Spleen (tissue), 11 donors: ENCODE data around the gene STK26. TPM values are rescaled to one million over a fixed set of nuclear protein-coding genes. Genes with fewer than 3 reads are reported as not detected.

Experiments
- DNase-seq: peaks from one replicate; pipeline ENCODE4 v3.0.0-alpha.2; 2020
- H3K27ac ChIP-seq, 8 donors: fragments of 200-600 bp; sonication (generic) in 7 of 8; 1 replicate in 4 of 8; 2 replicates in 4 of 8; pipeline versions ENCODE4 v1.5.0 to v1.8.0; 2016 to 2021; ENCODE audit warnings: inconsistent platforms in 4 of 8, mild to moderate bottlenecking in 4 of 8, moderate library complexity in 1 of 8
- H3K27me3 ChIP-seq, 7 donors: fragments of 200-600 bp; sonication (generic) in 6 of 7; replicated peaks in 1 of 7; 1 replicate in 4 of 7; 2 replicates in 3 of 7; pipeline versions ENCODE4 v1.5.0 to v1.8.0; 2016 to 2021; ENCODE audit warnings: inconsistent platforms in 3 of 7, mild to moderate bottlenecking in 1 of 7
- H3K36me3 ChIP-seq, 6 donors: fragments of 200-600 bp; sonication (generic) in 5 of 6; 1 replicate in 4 of 6; 2 replicates in 2 of 6; pipeline versions ENCODE4 v1.5.0 to v1.8.0; 2016 to 2021; ENCODE audit warnings: inconsistent platforms in 2 of 6
- H3K4me1 ChIP-seq, 6 donors: fragments of 200-600 bp; sonication (generic) in 5 of 6; 1 replicate in 3 of 6; 2 replicates in 3 of 6; pipeline versions ENCODE4 v1.5.0 to v1.8.0; 2016 to 2021; ENCODE audit warnings: inconsistent platforms in 3 of 6
- H3K4me3 ChIP-seq, 8 donors: fragments of 200-600 bp; sonication (generic) in 7 of 8; 1 replicate in 4 of 8; 2 replicates in 4 of 8; pipeline versions ENCODE4 v1.5.0 to v1.8.0; 2016 to 2021; ENCODE audit warnings: inconsistent platforms in 4 of 8, mild to moderate bottlenecking in 4 of 8, moderate library complexity in 2 of 8
- H3K9me3 ChIP-seq, 8 donors: fragments of 200-600 bp; sonication (generic) in 7 of 8; 1 replicate in 4 of 8; 2 replicates in 4 of 8; pipeline versions ENCODE4 v1.5.0 to v1.8.0; 2016 to 2021; ENCODE audit warnings: inconsistent platforms in 4 of 8
- POLR2A ChIP-seq, 3 donors: fragments of 450-650 bp; IDR thresholded peaks; one replicate each; pipeline ENCODE4 v1.5.1; 2017; ENCODE audit warnings: antibody characterized with exemption in 3 of 3, mild to moderate bottlenecking in 1 of 3
- POLR2AphosphoS5 ChIP-seq, 3 donors: sonication (generic); formaldehyde crosslinking; IDR thresholded peaks; one replicate each; pipeline ENCODE4 v1.5.1; 2017; ENCODE audit warnings: antibody characterized with exemption in 3 of 3
- WGBS, 5 donors: extraction: QIAGEN DNeasy Blood & Tissue Kit in 3 of 5; methylation state at CpG; one replicate each; pipeline versions ENCODE4 v1.1.5 to v1.1.7; 2013 to 2018; 5-methylcytosine and 5-hydroxymethylcytosine counted together
- intact Hi-C: fragments of 100-400 bp; cut with DNase I; formaldehyde crosslinking; loops from one replicate; pipeline ENCODE4 v1.15.0; 2023; ENCODE audit warnings: low total_unique reads
- polyA plus RNA-seq, 3 donors: library from polyadenylated mRNA; stranded (reverse); fragments of 200-250 nt; gene quantifications; one replicate each; pipeline ENCODE4 v1.2.1, GENCODE V29; 2013
- total RNA-seq, 7 donors: library from RNA; depleted of rRNA in 3 of 7; stranded (reverse); fragments of >200 nt in 3 of 7; fragmentation: NEBNext Ultra II Directional in 4 of 7; extraction: Animal tissue kit (Norgen Biotek cat#: 25700) in 4 of 7; gene quantifications; one replicate each; pipeline versions ENCODE4 v1.1.0 to v1.2.1, GENCODE V29; 2016 to 2021
- TF ChIP-seq, protein P1 (sequence below), 11 experiments: fragments of 200-600 bp in 7 of 11; fragments of 450-650 bp in 4 of 11; sonication (generic) in 4 of 11; IDR thresholded peaks in 8 of 11; conservative IDR thresholded peaks in 3 of 11; 1 replicate in 7 of 11; 2 replicates in 4 of 11; pipeline versions ENCODE4 v1.4.0 to v1.8.0; 2016 to 2021; ENCODE audit warnings: antibody characterized with exemption in 11 of 11, inconsistent platforms in 4 of 11, mild to moderate bottlenecking in 1 of 11
- donor health status: healthy with polysubstance abuse.
- donor health status: DM: no; HTN: no; CAD: no; lungs with moderate emphysema.
- donor health status: DM: no; HTN: no; CAD: no.
- donor health status: Bipolar disorder and iron deficiency.
- donor health status: healthy.
- donor health status: DM: no; HTN: no; CAD: no.
- donor health status: DM: yes; HTN: yes; CAD: no.

Gene STK26
- total and polyA plus RNA-seq, 10 donors = 13.4 to 24.4 (median 19.0) TPM

DNA sequence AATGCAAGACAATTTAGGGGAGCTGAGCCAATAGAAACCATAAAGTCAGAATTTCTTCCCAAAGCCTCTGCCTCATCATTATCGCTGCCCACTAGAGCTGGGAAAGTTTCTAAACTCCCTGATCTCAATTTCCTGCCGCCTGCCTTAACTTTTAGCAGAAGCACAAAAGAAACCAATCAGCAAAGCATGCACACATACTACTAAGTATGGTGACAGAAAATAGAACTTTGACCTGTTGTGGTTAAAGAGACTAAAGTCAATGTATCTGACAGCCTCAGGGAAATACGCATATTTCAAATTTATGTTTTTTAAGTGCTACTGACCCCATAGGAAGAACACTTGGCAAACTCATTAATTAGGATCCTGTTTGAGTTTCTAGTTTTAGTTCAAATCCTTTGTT lies 10.1 kb downstream of the STK26 start:
- peaks cover 0 to 8% (median 0%) of the 10 kb centered on the region in 7 donors for H3K27me3 ChIP-seq
- TF ChIP-seq POLR2AphosphoS5 (IDR thresholded peaks at IDR 0.05) = no peak
- TF ChIP-seq, protein P1, sequence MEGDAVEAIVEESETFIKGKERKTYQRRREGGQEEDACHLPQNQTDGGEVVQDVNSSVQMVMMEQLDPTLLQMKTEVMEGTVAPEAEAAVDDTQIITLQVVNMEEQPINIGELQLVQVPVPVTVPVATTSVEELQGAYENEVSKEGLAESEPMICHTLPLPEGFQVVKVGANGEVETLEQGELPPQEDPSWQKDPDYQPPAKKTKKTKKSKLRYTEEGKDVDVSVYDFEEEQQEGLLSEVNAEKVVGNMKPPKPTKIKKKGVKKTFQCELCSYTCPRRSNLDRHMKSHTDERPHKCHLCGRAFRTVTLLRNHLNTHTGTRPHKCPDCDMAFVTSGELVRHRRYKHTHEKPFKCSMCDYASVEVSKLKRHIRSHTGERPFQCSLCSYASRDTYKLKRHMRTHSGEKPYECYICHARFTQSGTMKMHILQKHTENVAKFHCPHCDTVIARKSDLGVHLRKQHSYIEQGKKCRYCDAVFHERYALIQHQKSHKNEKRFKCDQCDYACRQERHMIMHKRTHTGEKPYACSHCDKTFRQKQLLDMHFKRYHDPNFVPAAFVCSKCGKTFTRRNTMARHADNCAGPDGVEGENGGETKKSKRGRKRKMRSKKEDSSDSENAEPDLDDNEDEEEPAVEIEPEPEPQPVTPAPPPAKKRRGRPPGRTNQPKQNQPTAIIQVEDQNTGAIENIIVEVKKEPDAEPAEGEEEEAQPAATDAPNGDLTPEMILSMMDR (IDR thresholded peaks at IDR 0.05 in 8 of 11, conservative IDR thresholded peaks at IDR 0.05 in 3 of 11) = no peak
- no peak for TF ChIP-seq POLR2A (IDR thresholded peaks at IDR 0.05)
- intact Hi-C loops = no loop called here
- no peak overlapping the region for H3K4me3 ChIP-seq
- H3K9me3 ChIP-seq = no peaks in the 10 kb centered on the region
- no peak overlapping the region for H3K27ac ChIP-seq
- 48 to 69% (median 56%) methylated on average over 3 of the region's 3 CpGs for WGBS, 5 donors
- no peaks in the 10 kb centered on the region for H3K36me3 ChIP-seq
- no peak for DNase-seq
- H3K4me1 ChIP-seq = peaks cover 0 to 49% (median 0%) of the 10 kb centered on the region in 6 donors

DNA sequence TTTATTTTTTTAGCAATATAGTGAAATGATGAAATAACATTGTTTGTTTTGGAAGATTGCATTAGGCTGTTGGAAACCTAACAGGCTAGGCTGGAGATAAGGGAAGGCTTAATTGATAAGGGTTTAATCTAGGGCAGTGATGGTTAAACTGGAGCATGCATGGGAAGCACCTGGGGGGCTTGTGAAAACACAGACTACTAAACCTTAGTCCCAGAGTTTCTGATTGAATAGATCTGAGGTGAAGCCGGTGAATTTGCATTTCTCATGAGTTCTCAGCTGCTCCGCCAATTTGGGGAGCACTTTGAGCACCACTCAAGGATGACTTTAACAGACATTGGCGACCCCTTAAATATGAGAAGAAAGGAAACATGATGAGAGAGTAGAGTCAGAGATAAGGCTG lies 11.5 kb downstream of the STK26 start:
- Histone ChIP-seq H3K27me3 (peaks cover 0 to 8% (median 0%) of the 10 kb centered on the region in 7 donors), H3K36me3 (no peaks in the 10 kb centered on the region), H3K4me3 (no peak overlapping the region), H3K9me3 (no peaks in the 10 kb centered on the region), H3K27ac (no peak overlapping the region), H3K4me1 (peaks cover 0 to 53% (median 0%) of the 10 kb centered on the region in 6 donors)
- intact Hi-C loops = no loop called here
- no peak for DNase-seq
- TF ChIP-seq POLR2AphosphoS5 (IDR thresholded peaks at IDR 0.05) = no peak
- TF ChIP-seq, protein P1 (IDR thresholded peaks at IDR 0.05 in 8 of 11, conservative IDR thresholded peaks at IDR 0.05 in 3 of 11) = no peak
- no peak for TF ChIP-seq POLR2A (IDR thresholded peaks at IDR 0.05)
- 76 to 83% (median 80%) methylated on average over 2 to 3 of the region's 3 CpGs for WGBS, 5 donors

- Histone ChIP-seq H3K4me1 (peaks cover 0 to 36% (median 0%) of the 10 kb centered on the region in 6 donors), H3K27me3 (no peaks in the 10 kb centered on the region), H3K4me3 (no peak overlapping the region), H3K9me3 (no peaks in the 10 kb centered on the region), H3K27ac (no peak overlapping the region), H3K36me3 (no peaks in the 10 kb centered on the region)
- TF ChIP-seq POLR2A (IDR thresholded peaks at IDR 0.05) (no peak), POLR2AphosphoS5 (IDR thresholded peaks at IDR 0.05) (no peak)
- TF ChIP-seq, protein P1 (IDR thresholded peaks at IDR 0.05 in 8 of 11, conservative IDR thresholded peaks at IDR 0.05 in 3 of 11) = no peak
- WGBS, 5 donors = 46 to 76% (median 65%) methylated on average over 5 of the region's 5 CpGs
- intact Hi-C loops = no loop called here
- DNase-seq = no peak
Measured at GRCh38 chrX:132037479-132037993, 14.4 kb downstream of the STK26 start.

DNA sequence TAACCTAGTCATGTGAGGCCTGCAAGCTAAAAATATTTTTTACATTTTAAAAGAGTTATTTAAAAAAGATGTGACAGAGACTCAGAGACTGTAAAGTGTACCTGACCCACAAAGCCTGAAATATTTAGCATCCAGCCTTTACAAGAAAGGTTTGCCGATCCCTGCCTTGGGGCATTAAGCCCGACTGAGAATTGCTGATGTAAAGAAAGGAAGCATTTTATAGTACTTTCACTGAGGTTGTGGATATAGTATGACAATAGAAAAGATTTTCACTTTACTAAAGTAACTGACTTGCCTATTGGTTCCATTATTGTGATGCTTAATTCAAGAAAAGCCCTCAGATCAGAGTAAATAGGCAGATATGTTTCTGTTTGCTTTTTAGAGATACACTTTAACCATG lies 17.0 kb downstream of the STK26 start:
- peaks cover 0 to 21% (median 0%) of the 10 kb centered on the region in 6 donors for H3K4me1 ChIP-seq
- no peaks in the 10 kb centered on the region for H3K27me3 ChIP-seq
- intact Hi-C loops = no loop called here
- H3K27ac ChIP-seq = no peak overlapping the region
- no peaks in the 10 kb centered on the region for H3K36me3 ChIP-seq
- H3K4me3 ChIP-seq = no peak overlapping the region
- WGBS, 5 donors = 69 to 96% (median 82%) methylated on average over 2 of the region's 2 CpGs
- DNase-seq = no peak
- TF ChIP-seq, protein P1 (IDR thresholded peaks at IDR 0.05 in 8 of 11, conservative IDR thresholded peaks at IDR 0.05 in 3 of 11) = no peak
- TF ChIP-seq POLR2AphosphoS5 (IDR thresholded peaks at IDR 0.05) (no peak), POLR2A (IDR thresholded peaks at IDR 0.05) (no peak)
- H3K9me3 ChIP-seq = no peaks in the 10 kb centered on the region
